H1 (cell line): ENCODE measurements around the gene MMADHC. TPM values are rescaled to one million over a fixed set of nuclear protein-coding genes. Genes with fewer than 3 reads are reported as not detected.

Source experiments
- CTCF ChIA-PET: fragments of 300-600 bp; sonication (Branson Sonifier 250); formaldehyde crosslinking; loops from one replicate; lab custom pipeline; 2021; ENCODE audit not compliant: partially characterized antibody; lab: Charles Lee
- POLR2A ChIA-PET: fragments of 300-600 bp; sonication (Branson Sonifier 250); formaldehyde crosslinking; loops from one replicate; lab custom pipeline; 2021; ENCODE audit warnings: inconsistent platforms; ENCODE audit not compliant: partially characterized antibody; lab: Charles Lee
- DNase-seq, 2 experiments: peaks; one replicate each; pipeline versions ENCODE4 v3.0.0 to v3.0.0-alpha.2; 2010 to 2022; ENCODE audit warnings: low spot score in 2 of 2, low read depth in 1 of 2, mixed read lengths in 1 of 2
- FAIRE-seq: peaks from 2 replicates; lab custom pipeline; 2011; peaks lifted over from hg19 to GRCh38; lab: Jason Lieb, UNC
- H2AFZ ChIP-seq: 2 replicates; pipeline ENCODE4 v1.8.1; 2012; ENCODE audit warnings: low read length, inconsistent platforms
- H2AK5ac ChIP-seq: 2 replicates; pipeline ENCODE4 v1.6.1; 2013; ENCODE audit warnings: low read depth, low read length
- H2BK120ac ChIP-seq: replicated peaks from 2 replicates; pipeline ENCODE3; 2013; ENCODE audit warnings: low read depth, low read length, inconsistent platforms
- H2BK12ac ChIP-seq: 2 replicates; pipeline ENCODE4 v1.6.1; 2013; ENCODE audit warnings: low read depth, low read length
- H2BK15ac ChIP-seq: 2 replicates; pipeline ENCODE4 v1.6.1; 2013; ENCODE audit warnings: low read length
- H2BK20ac ChIP-seq: 2 replicates; pipeline ENCODE4 v1.6.1; 2013; ENCODE audit warnings: low read length
- H2BK5ac ChIP-seq: 2 replicates; pipeline ENCODE4 v1.6.1; 2013; ENCODE audit warnings: low read depth, low read length
- H3K14ac ChIP-seq: 2 replicates; pipeline ENCODE4 v1.6.1; 2013; ENCODE audit warnings: inconsistent platforms; ENCODE audit not compliant: insufficient read length
- H3K18ac ChIP-seq: 2 replicates; pipeline ENCODE4 v1.6.1; 2013; ENCODE audit warnings: low read length; ENCODE audit errors: extremely low read depth
- H3K23ac ChIP-seq: 2 replicates; pipeline ENCODE4 v1.6.1; 2013; ENCODE audit warnings: inconsistent platforms; ENCODE audit not compliant: insufficient read length
- H3K23me2 ChIP-seq: 2 replicates; pipeline ENCODE4 v1.6.1; 2013; ENCODE audit warnings: low read depth, low read length
- H3K27ac ChIP-seq: 2 replicates; pipeline ENCODE4 v1.6.1; 2011; ENCODE audit warnings: low read depth, low read length, inconsistent platforms
- H3K27me3 ChIP-seq, 4 experiments: replicated peaks in 1 of 4; 1 replicate in 1 of 4; 2 replicates in 3 of 4; pipeline versions ENCODE4 v1.6.1 to v1.8.1; 2011 to 2013; ENCODE audit warnings: low read length in 3 of 4, mild to moderate bottlenecking in 3 of 4, inconsistent platforms in 2 of 4, mixed read lengths in 2 of 4, moderate library complexity in 1 of 4; ENCODE audit not compliant: control insufficient read depth in 3 of 4, insufficient read depth in 3 of 4; ENCODE audit errors: extremely low read depth in 1 of 4
- H3K36me3 ChIP-seq, 4 experiments: 2 replicates each; pipeline versions ENCODE4 v1.6.1 to v1.8.1; 2011 to 2013; ENCODE audit warnings: mild to moderate bottlenecking in 4 of 4, low read length in 3 of 4, moderate library complexity in 2 of 4, control low read depth in 1 of 4, inconsistent platforms in 1 of 4; ENCODE audit not compliant: insufficient read depth in 4 of 4, control insufficient read depth in 2 of 4
- H3K4ac ChIP-seq: replicated peaks from 2 replicates; pipeline ENCODE3; 2013; ENCODE audit warnings: low read length, low read depth, mixed read lengths, inconsistent platforms; ENCODE audit not compliant: insufficient read length
- H3K4me1 ChIP-seq, 4 experiments: replicated peaks in 1 of 4; 1 replicate in 1 of 4; 2 replicates in 3 of 4; pipeline versions ENCODE4 v1.6.1 to v1.8.1; 2011 to 2013; ENCODE audit warnings: low read length in 3 of 4, inconsistent platforms in 2 of 4, mixed read lengths in 1 of 4; ENCODE audit not compliant: insufficient read depth in 4 of 4, control insufficient read depth in 3 of 4
- H3K4me2 ChIP-seq, 2 experiments: 2 replicates each; pipeline versions ENCODE4 v1.6.1 to v1.8.1; 2011 to 2013; ENCODE audit warnings: low read depth in 2 of 2, low read length in 2 of 2, control low read depth in 1 of 2, inconsistent platforms in 1 of 2, mild to moderate bottlenecking in 1 of 2; ENCODE audit not compliant: insufficient read depth in 1 of 2
- H3K4me3 ChIP-seq, 4 experiments: fragments of 200-600, 300-600 bp in 1 of 4; sonication (generic), shearing (Covaris generic), sonication (Bioruptor Twin) in 1 of 4; 2 replicates each; pipeline versions ENCODE4 v1.5.1 to v1.8.1; 2011 to 2016; ENCODE audit warnings: low read length in 4 of 4, low read depth in 3 of 4, control low read depth in 2 of 4, inconsistent platforms in 2 of 4, mild to moderate bottlenecking in 2 of 4, mixed read lengths in 1 of 4, moderate library complexity in 1 of 4; ENCODE audit not compliant: insufficient read depth in 2 of 4; ENCODE audit errors: extremely low read depth in 1 of 4
- H3K56ac ChIP-seq: replicated peaks from 2 replicates; pipeline ENCODE3; 2013; ENCODE audit warnings: low read depth, mild to moderate bottlenecking, mixed read lengths, low read length, inconsistent platforms; ENCODE audit not compliant: insufficient read length
- H3K79me1 ChIP-seq: 2 replicates; pipeline ENCODE4 v1.6.1; 2013; ENCODE audit warnings: low read depth, low read length, control low read depth
- H3K79me2 ChIP-seq, 2 experiments: 2 replicates each; pipeline versions ENCODE4 v1.6.1 to v1.8.1; 2012 to 2013; ENCODE audit warnings: low read length in 2 of 2, mild to moderate bottlenecking in 2 of 2, inconsistent platforms in 1 of 2; ENCODE audit not compliant: insufficient read depth in 2 of 2, control insufficient read depth in 1 of 2
- H3K9ac ChIP-seq, 4 experiments: replicated peaks in 1 of 4; 1 replicate in 1 of 4; 2 replicates in 3 of 4; pipeline versions ENCODE4 v1.6.1 to v1.8.1; 2011 to 2013; ENCODE audit warnings: low read depth in 3 of 4, low read length in 3 of 4, control low read depth in 2 of 4, mild to moderate bottlenecking in 2 of 4, moderate library complexity in 2 of 4, inconsistent platforms in 1 of 4; ENCODE audit errors: extremely low read depth in 1 of 4
- H3K9me3 ChIP-seq, 2 experiments: 2 replicates each; pipeline versions ENCODE4 v1.6.1 to v1.8.1; 2012 to 2013; ENCODE audit warnings: mild to moderate bottlenecking in 2 of 2, moderate library complexity in 2 of 2, control low read depth in 1 of 2, inconsistent platforms in 1 of 2, low read depth in 1 of 2, low read length in 1 of 2, mixed read lengths in 1 of 2; ENCODE audit not compliant: insufficient read depth in 2 of 2
- H4K20me1 ChIP-seq, 2 experiments: replicated peaks in 1 of 2; 2 replicates each; pipeline versions ENCODE3 to v1.8.1; 2011 to 2013; ENCODE audit warnings: inconsistent platforms in 2 of 2, low read length in 2 of 2, mild to moderate bottlenecking in 1 of 2; ENCODE audit not compliant: insufficient read depth in 2 of 2, control insufficient read depth in 1 of 2
- H4K5ac ChIP-seq: 2 replicates; pipeline ENCODE4 v1.6.1; 2013; ENCODE audit warnings: low read length, low read depth, mixed read lengths, inconsistent platforms; ENCODE audit not compliant: insufficient read length
- H4K8ac ChIP-seq: 2 replicates; pipeline ENCODE4 v1.8.0; 2013; ENCODE audit warnings: mild to moderate bottlenecking, moderate library complexity, low read length, inconsistent platforms; ENCODE audit not compliant: insufficient read depth; ENCODE audit errors: extremely low read depth
- H4K91ac ChIP-seq: replicated peaks from 2 replicates; pipeline ENCODE3; 2013; ENCODE audit warnings: low read length, mixed read lengths, inconsistent platforms; ENCODE audit not compliant: insufficient read length
- CBX8 ChIP-seq: fragments of 300-800, 300-1000 bp; sonication (generic); IDR thresholded peaks from 2 replicates; pipeline ENCODE4 v1.7.1; 2016; ENCODE audit warnings: low read depth, low read length, borderline replicate concordance
- CHD1 ChIP-seq: IDR thresholded peaks from 2 replicates; pipeline ENCODE4 v1.6.1; 2012; ENCODE audit warnings: low read depth, low read length, improper control_type of control experiment
- EZH2 ChIP-seq: fragments of 200-600 bp; sonication (generic); IDR thresholded peaks from 2 replicates; pipeline ENCODE4 v1.7.1; 2012; ENCODE audit warnings: low read depth, mild to moderate bottlenecking, moderate library complexity, low read length, inconsistent platforms; ENCODE audit not compliant: severe bottlenecking
- NANOG ChIP-seq: IDR thresholded peaks from 2 replicates; pipeline ENCODE4 v1.6.1; 2011; ENCODE audit warnings: low read length, low read depth, mild to moderate bottlenecking, inconsistent platforms; ENCODE audit not compliant: insufficient read depth, poor library complexity, severe bottlenecking
- SP2 ChIP-seq: IDR thresholded peaks from 2 replicates; pipeline ENCODE4 v1.6.1; 2012; ENCODE audit warnings: mild to moderate bottlenecking, low read length, inconsistent platforms
- USF2 ChIP-seq: IDR thresholded peaks from 2 replicates; pipeline ENCODE4 v1.6.1; 2011; ENCODE audit warnings: low read length, improper control_type of control experiment
- WGBS, 2 experiments: shearing (Covaris generic) in 1 of 2; methylation state at CpG; one replicate each; pipeline versions ENCODE4 v1.1.6 to v1.1.7; 2013 to 2015; ENCODE audit warnings: low lambda C conversion rate in 2 of 2, mixed read lengths in 2 of 2, inconsistent platforms in 1 of 2, low coverage in 1 of 2, missing lambda C conversion rate in 1 of 2; ENCODE audit not compliant: insufficient replicate concordance in 2 of 2, insufficient coverage in 1 of 2, insufficient read length in 1 of 2; ENCODE audit errors: extremely low coverage in 1 of 2, missing lambda C conversion rate in 1 of 2; 5-methylcytosine and 5-hydroxymethylcytosine counted together
- long read RNA-seq, 2 experiments: library from RNA in 1 of 2; library from capped mRNA in 1 of 2; stranded (forward); transcript quantifications; one replicate each; pipeline ENCODE4 v2.0.0, GENCODE V29; 2021; ENCODE audit warnings: inconsistent platforms in 1 of 2
- polyA minus RNA-seq, 3 experiments: library from RNA; depleted of rRNA, polyadenylated mRNA; stranded (reverse); fragments of >200 nt; gene quantifications; 1 replicate in 2 of 3; 2 replicates in 1 of 3; pipeline ENCODE4 v1.2.3, GENCODE V29; 2011
- polyA plus RNA-seq, 7 experiments: library from polyadenylated mRNA; depleted of rRNA in 3 of 7; stranded (reverse) in 5 of 7; unstranded in 2 of 7; fragments of >200 nt in 5 of 7; fragments of 200-250 nt in 2 of 7; gene quantifications; 1 replicate in 5 of 7; 2 replicates in 1 of 7; 4 replicates in 1 of 7; pipeline versions ENCODE4 v1.2.1 to v1.2.3, GENCODE V29; 2011 to 2013; ENCODE audit warnings: missing spikeins in 2 of 7, mixed read lengths in 2 of 7
- total RNA-seq: library from RNA; stranded (reverse); fragmentation: NEBNext Ultra II Directional; extraction: Animal tissue kit (Norgen Biotek cat#: 25700); gene quantifications from 2 replicates; pipeline ENCODE4 v1.2.1, GENCODE V29; 2021

Gene MMADHC
- 123 and 130 TPM in 2 replicates for total RNA-seq
- 32.4 and 61.1 TPM in 2 replicates for polyA plus RNA-seq (2011; rRNA removed)
- polyA plus RNA-seq (2011; cell fraction: cytosol; rRNA removed): 82.2 TPM
- polyA plus RNA-seq (2011; cell fraction: nucleus; rRNA removed): 27.1 TPM
- 87.5 to 131 TPM (median 98.6 TPM) in 4 replicates for polyA plus RNA-seq (2012, experiment 1 of 2)
- 36.1 TPM for polyA plus RNA-seq (2012, experiment 2 of 2)
- polyA plus RNA-seq (2013, experiment 1 of 2): 70.9 TPM
- polyA plus RNA-seq (2013, experiment 2 of 2): 73.9 TPM
- 97.3 and 125 TPM in 2 replicates for polyA minus RNA-seq (2011; rRNA and poly(A)+ RNA removed)
- polyA minus RNA-seq (2011; cell fraction: cytosol; rRNA and poly(A)+ RNA removed): 50.3 TPM
- polyA minus RNA-seq (2011; cell fraction: nucleus; rRNA and poly(A)+ RNA removed): 39.3 TPM
- long read RNA-seq, experiment 1, transcript MMADHC-203 (7 exons, 1,726 nt): minor isoform, 5 of 196 reads
- long read RNA-seq, experiment 1, transcript MMADHC-201 (8 exons, 1,436 nt): major isoform, 113 of 196 reads
- long read RNA-seq, experiment 1, partial matches to known transcripts: 71 of 196 reads
- long read RNA-seq, experiment 1, other reads (novel, unspliced or antisense): 7 of 196 reads
- long read RNA-seq, experiment 2, transcript MMADHC-203 (7 exons, 1,726 nt): minor isoform, 9 of 350 reads
- long read RNA-seq, experiment 2, transcript MMADHC-201 (8 exons, 1,436 nt): major isoform, 330 of 350 reads
- long read RNA-seq, experiment 2, partial matches to known transcripts: 6 of 350 reads
- long read RNA-seq, experiment 2, other reads (novel, unspliced or antisense): 5 of 350 reads

GRCh38 chr2:149587220-149587949 is at the start of gene MMADHC:
Gene MMADHC, minus strand, starts transcription at chr2:149587775. Its CDS starts 678 bp downstream, at chr2:149587097.
- H3K79me1 ChIP-seq: no peaks in the 10 kb centered on the region
- H2BK120ac ChIP-seq: peak within 1 kb of the TSS; percentile 40
- H2BK5ac ChIP-seq: peak within 1 kb of the TSS; percentile 95
- FAIRE-seq: peak; percentile 24
- H3K4ac ChIP-seq: peak within 1 kb of the TSS; percentile 27
- 2% methylated on average over 45 of the region's 45 CpGs; no CpG with 5 or more reads in 1 of the 2 experiments for WGBS, 2 experiments
- peak within 1 kb of the TSS; percentile 45; the same call in 1 of the 2 replicates for H2BK12ac ChIP-seq
- H3K4me2 ChIP-seq: peak within 1 kb of the TSS; percentile 73 to 77
- no peak within 1 kb of the TSS for H2BK20ac ChIP-seq
- H2AK5ac ChIP-seq: no peak within 1 kb of the TSS
- H3K27ac ChIP-seq: peak within 1 kb of the TSS; percentile 98
- H3K79me2 ChIP-seq: peaks cover 4 to 49% of the 10 kb centered on the region in 2 experiments
- H2BK15ac ChIP-seq: no peak within 1 kb of the TSS
- no peak within 1 kb of the TSS for H3K23ac ChIP-seq
- peak within 1 kb of the TSS; percentile 82 for H3K18ac ChIP-seq
- peak within 1 kb of the TSS; percentile 86 for H4K5ac ChIP-seq
- POLR2A ChIA-PET: interaction anchor here (0.6 to 1.9 kb wide), 4 partner anchors 10 to 1651 kb away, joined by 3 to 9 read pairs (median 4); no protein-coding TSS in a partner anchor
- H3K14ac ChIP-seq: peak within 1 kb of the TSS; percentile 57
- peak within 1 kb of the TSS; percentile 85 to 98 (median 98) for H3K9ac ChIP-seq
- peak within 1 kb of the TSS; percentile 57 for H3K56ac ChIP-seq
- peak; percentile 89 for DNase-seq
- peaks cover 0 to 4% (median 0%) of the 10 kb centered on the region in 4 experiments; a peak in 2 of 7 replicates for H3K4me1 ChIP-seq
- H3K23me2 ChIP-seq: peaks cover 2% of the 10 kb centered on the region; the same call in 1 of the 2 replicates
- CTCF ChIA-PET: interaction anchor here (1.1 to 1.2 kb wide), 2 partner anchors 9 to 15 kb away, joined by 3 to 4 read pairs; no protein-coding TSS in a partner anchor
- peak within 1 kb of the TSS; percentile 97 for H4K91ac ChIP-seq
- H4K8ac ChIP-seq: peak within 1 kb of the TSS; percentile 97; the same call in 1 of the 2 replicates
- H2AFZ ChIP-seq: peak within 1 kb of the TSS; percentile 98
- no peaks in the 10 kb centered on the region for H3K27me3 ChIP-seq
- H3K36me3 ChIP-seq: peaks cover 0 to 23% (median 0%) of the 10 kb centered on the region in 4 experiments; a peak in 2 of 8 replicates
- peak within 1 kb of the TSS; percentile 87 to 99 (median 98) for H3K4me3 ChIP-seq
- no peaks in the 10 kb centered on the region for H4K20me1 ChIP-seq
- H3K9me3 ChIP-seq: no peaks in the 10 kb centered on the region
- TF ChIP-seq EZH2 (no peak), CBX8 (no peak), SP2 (no peak), USF2 (no peak), CHD1 (no peak), NANOG (no peak)
